ENCODE measurements around the gene GRIN1. TPM values are rescaled to one million over a fixed set of nuclear protein-coding genes. Genes with fewer than 3 reads are reported as not detected.

GRIN1 gene
- polyA plus RNA-seq, 10 donors = 0.07 TPM; not detected in 8

- DNase-seq = no peak
Measured at GRCh38 chr9:137174722-137175293, 35.9 kb downstream of the GRIN1 start.

DNA sequence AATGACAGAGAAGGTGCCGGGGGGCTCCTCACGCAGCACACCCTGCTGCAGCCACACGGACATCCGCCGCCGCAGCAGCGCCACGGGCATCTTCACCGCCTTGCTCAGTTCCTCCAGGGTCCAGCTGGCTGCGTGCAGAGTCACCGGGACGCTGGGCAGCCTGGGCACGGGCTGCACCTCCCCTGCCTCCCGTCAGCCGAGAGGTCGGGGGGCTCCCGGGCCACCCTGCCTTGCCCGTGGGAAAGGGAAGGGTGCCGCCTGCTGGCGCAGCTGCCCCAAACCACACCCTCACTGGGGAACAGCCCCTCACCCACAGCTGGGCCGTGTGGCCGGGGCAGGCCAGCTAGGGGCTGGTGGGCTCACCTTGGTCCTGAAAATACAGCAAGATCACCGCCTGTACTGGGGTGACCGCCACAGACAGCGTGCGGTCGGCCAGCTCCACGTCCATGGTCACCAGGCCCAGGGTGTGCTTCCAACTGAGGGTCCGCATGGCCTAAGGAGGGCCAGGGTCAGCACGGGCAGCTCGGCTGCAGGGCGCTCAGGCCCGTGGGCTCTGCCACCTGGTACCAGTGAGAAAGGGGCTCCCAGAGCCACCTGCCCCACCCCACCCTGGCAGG, 36.5 kb downstream of the GRIN1 start:
- DNase-seq = no peak

DNA sequence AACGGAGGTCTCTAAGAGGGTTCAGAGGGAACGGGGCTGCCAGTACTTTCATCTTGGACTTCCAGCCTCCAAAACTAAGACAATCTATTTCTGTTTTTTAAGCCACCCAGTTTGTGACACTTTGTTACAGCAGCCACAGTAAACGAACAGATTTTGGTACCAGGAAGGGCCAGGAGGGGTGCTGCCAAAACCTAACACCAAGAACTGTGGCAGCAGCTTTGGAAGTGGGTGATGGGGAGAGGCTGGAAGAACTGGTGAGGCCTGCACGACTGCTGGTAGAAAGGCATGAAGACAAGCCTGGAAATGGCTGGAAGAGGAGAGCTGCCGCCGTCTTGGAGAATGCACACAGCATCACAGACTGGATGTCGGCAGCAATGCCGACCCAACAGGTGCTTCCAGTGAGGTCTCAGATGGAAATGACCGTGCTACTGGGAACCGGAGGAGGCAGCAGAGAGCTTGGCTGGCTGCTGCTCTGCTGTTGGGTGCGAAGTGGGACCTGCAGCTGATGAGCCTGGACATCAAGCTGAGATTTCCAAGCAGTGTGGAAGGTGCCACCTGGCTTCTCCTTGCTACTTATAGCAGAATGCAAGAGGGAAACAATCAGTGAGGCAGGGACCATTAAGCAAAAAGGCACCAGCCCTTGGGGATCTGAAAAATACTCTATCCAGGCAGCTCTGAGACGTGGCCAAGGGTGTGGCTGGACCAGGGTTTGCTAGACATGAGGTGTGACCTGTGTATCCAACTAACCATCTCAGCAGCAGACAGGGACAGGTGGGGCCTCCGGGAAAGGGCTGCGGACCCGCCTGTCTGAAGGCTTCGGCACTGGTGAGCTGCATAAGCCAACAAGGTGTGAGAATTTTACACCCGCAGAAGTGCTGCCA, 37.6 kb downstream of the GRIN1 start:
- DNase-seq = no peak

DNA sequence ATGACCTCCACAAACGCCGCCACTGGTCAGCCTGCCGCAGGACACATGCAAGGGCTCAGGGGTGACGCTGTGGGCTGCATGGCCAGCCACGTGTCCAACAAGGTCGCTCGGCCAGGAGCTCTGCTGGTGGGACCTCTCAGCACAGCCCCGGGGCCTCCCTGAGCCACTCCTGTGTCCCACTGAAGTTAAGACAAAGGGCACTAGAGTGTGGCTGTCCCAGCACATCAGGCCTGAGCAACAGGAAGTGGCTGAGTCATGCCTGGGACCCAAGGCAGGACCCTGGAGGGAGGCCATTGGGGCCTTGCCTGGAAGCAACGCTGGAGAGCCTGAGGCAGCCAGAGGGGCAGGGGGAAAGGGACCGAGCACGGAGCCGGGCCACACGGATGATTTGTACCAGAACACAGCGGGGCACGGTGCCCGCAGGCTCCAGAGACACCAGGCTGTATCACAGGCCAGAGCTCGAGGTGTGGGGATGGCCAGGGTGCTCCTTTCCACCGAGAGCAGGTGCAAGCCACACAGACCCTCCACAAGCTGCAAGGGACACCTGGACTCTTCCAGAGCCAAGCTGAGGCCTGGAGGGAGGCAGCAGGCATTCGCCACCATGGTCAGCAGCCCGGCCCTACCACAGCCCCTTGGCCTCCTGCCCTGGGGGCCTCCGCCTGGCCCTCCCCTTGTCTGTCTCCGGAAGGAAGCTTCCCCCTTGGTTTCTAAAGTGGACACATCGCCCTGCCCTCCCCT, 39.4 kb downstream of the GRIN1 start:
- DNase-seq = no peak

DNA sequence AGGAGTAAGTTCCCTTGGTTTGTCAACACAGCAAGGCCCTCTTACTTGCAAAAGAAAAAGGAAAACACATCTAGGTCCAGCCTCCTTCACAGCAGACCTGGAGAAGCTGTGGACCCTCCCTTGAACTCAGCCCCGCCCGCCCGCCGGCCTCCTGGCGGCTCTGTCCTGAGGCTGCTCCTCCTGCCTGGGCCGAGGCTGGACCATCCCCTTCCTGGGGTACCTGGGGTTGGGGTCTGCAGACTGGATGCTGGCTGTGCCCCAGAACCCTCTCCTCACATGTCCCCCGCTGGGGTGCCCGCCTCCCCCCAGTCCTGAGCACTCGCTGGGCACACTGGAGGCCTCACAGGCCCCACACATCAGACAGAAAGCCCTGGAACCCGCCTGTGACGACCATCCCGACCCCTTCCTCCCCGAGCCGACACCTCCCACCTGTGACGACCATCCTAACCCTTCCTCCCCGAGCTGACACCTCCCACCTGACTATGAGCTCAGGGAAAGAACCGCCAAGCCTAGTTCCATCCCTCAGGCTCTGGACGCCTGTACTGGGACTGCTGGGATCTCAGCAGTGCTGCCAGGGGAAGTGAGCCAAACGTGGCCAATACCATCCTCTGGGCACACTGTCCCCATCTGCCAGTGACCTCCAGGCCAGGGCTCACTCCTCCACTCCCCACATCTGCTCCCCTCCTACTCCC, 40.1 kb downstream of the GRIN1 start:
- DNase-seq = no peak

GRCh38 chr9:137179761-137180160, 40.8 kb downstream of the GRIN1 start:
- no peak for DNase-seq

DNA sequence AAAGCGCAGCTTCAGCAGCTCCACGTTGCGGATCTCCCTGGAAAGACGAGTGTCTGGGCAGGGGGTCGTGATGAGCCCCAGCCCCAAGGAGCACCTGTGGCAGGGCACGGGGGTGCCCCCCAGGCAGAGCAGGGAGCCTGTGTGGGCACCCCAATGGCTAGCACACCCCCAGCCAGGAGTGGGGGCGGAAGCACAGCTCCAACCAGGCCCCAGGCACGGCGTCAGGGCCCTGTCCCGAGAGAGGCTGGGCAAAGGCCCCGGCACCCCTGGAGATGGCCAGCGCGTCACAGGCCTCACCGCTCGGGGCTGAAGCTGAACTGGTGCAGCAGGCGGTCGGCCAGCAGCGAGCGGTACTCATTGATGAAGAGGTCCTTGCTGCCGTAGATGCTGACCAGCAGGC, 41.5 kb downstream of the GRIN1 start:
- no peak for DNase-seq

DNA sequence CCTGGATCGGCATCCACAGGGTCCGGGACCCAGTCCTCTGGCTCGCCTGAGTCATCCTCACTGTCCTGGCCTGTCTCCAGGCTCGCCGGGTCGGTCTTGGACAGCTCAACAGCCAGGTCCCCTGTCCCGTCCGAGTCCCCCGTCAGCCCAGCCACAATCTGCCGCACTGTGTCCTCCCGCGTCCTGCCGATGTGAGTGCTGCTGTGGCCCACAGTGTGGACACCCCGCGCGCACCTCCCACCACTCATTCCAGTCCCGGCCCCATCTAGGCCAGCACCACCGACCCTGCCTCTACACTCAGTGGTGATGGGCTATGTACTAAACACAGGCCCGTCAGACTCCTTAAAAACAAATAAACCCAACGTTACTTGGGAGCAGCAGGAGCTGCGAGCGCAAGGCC, 42.7 kb downstream of the GRIN1 start:
- no peak for DNase-seq

GRCh38 chr9:137182836-137183235, 43.9 kb downstream of the GRIN1 start:
- DNase-seq = no peak

- DNase-seq = no peak
Measured at GRCh38 chr9:137183980-137184595, 45.1 kb downstream of the GRIN1 start.

- no peak for DNase-seq
Measured at GRCh38 chr9:137184881-137185660, 46.1 kb downstream of the GRIN1 start.

GRCh38 chr9:137185921-137186320, 47.0 kb downstream of the GRIN1 start:
- no peak for DNase-seq

- no peak for DNase-seq
Measured at GRCh38 chr9:137186385-137186784, 47.4 kb downstream of the GRIN1 start.

DNA sequence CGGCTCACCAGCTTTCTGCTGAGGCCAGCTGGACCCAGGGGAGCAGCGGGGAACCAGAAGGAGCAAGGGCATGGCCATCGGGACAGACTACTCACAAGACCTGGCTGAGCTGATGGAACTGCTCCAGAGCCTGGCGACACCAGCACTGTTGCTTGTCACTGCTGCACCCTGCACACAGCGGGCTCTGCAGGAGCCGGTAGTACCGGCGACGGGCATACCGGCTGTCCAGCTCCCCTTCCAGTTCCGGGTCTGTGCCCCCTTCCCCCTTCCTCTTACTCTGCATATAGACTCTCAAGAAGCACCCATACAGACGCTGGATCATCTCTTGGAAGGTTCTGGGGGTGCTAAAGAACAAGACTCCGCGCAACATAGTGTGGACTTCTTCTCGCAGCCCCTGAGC, 48.4 kb downstream of the GRIN1 start:
- no peak for DNase-seq

GRCh38 chr9:137188086-137188489, 49.1 kb downstream of the GRIN1 start:
- DNase-seq = no peak

DNA sequence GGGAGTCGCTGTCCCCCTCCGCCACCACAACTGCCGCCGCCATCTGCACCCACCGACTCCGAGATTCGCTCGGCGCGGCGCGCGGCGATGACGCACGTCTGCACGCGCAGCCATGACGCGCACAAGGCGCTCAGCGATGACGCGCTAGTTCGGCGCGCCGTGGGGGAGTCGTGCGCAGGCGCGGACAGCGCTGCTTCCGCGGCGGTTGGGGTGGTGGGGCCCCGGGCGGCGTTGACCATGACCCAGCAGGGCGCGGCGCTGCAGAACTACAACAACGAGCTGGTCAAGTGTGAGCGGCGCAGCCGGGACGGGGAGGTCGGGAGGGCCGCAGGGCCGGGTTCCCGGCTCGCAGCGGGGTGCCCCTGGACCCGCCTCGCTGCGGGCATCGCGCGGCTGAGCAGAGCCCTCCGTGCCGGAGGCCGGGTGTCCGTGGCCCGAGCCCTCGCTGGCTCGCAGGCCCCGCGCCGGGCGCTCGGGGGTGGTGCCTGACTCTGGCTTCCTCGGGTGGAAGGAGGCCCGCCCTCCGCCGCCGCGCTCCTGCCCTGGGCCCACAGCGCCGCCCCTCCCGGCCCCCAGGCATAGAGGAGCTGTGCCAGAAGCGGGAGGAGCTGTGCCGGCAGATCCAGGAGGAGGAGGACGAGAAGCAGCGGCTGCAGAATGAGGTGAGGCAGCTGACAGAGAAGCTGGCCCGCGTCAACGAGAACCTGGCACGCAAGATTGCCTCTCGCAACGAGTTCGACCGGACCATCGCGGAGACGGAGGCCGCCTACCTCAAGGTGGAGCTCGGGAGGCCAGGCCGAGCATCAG, 49.7 kb downstream of the GRIN1 start, which contains the start of the genes ANAPC2 and SSNA1:
TSS of gene ANAPC2 (minus strand) at position 71 of the 807 bp plus-strand sequence. CDS start at position 43, 28 bp downstream.
TSS of gene SSNA1 (plus strand) at position 187 of the 807 bp plus-strand sequence. CDS start at position 238, 51 bp downstream.
- peak; percentile 94 to 99 (median 99) for DNase-seq

GRCh38 chr9:137189297-137190295, 50.6 kb downstream of the GRIN1 start:
- no peak for DNase-seq

DNA sequence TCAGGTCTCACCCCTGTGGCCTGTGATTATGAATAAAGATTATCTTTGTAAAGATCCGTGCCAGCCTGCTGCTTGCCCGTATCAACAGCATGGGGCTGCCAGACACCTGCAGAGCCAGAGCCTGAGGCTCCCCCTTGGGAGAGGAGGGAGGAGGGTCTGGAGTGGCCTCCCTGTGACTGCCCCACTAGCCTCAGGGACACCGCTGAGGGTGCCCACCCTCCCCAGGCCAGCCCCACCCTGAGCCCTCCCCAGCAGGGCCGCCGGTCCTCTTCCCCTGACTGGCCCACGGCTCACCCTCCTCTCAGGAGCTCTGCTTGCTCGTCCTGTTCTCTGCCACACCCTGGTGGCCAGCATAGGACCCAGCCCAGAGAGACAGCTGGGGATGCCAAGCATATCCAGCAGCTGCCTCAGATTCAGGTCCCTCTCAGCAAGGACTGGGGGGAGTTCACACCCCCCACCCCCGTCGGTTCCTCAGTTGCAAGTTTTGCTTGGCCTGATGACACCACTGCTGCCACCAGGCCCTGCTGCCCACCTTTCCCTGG, 51.4 kb downstream of the GRIN1 start:
- DNase-seq = no peak

Measured in muscle of back (tissue), 11 donors.